Measurements from ENCODE around the gene ADAM12.

The ADAM12 gene

DNA sequence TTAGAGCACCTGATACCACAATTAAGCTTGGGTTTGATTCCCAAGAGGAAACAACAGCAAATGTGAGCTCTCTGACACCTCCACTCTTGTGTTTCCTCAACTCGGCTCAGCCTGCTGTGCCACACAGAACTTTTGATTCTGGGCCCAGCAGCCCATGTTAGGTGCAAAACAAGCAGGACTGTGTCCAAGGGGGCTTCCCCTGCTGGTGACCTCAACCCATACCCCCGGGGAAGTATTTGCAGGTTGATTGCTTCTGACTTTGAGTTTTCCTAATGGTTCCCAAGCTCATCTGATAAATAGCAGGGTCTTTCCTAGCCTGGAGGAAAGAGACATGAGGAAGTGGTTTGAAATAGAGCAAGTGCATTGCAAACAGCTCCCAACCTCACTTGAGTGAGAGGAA, 43.5 kb upstream of the ADAM12 start:
- H3K4me3 ChIP-seq (ENCODE audit: control insufficient read depth, low read depth, low read length): no peak overlapping the region
- no peak for DNase-seq (ENCODE audit: low read depth)
- TF ChIP-seq, protein P1, sequence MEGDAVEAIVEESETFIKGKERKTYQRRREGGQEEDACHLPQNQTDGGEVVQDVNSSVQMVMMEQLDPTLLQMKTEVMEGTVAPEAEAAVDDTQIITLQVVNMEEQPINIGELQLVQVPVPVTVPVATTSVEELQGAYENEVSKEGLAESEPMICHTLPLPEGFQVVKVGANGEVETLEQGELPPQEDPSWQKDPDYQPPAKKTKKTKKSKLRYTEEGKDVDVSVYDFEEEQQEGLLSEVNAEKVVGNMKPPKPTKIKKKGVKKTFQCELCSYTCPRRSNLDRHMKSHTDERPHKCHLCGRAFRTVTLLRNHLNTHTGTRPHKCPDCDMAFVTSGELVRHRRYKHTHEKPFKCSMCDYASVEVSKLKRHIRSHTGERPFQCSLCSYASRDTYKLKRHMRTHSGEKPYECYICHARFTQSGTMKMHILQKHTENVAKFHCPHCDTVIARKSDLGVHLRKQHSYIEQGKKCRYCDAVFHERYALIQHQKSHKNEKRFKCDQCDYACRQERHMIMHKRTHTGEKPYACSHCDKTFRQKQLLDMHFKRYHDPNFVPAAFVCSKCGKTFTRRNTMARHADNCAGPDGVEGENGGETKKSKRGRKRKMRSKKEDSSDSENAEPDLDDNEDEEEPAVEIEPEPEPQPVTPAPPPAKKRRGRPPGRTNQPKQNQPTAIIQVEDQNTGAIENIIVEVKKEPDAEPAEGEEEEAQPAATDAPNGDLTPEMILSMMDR (IDR thresholded peaks at IDR 0.05; ENCODE audit: control insufficient read depth, insufficient read depth, low read depth, low read length, missing control alignments): no peak

DNA sequence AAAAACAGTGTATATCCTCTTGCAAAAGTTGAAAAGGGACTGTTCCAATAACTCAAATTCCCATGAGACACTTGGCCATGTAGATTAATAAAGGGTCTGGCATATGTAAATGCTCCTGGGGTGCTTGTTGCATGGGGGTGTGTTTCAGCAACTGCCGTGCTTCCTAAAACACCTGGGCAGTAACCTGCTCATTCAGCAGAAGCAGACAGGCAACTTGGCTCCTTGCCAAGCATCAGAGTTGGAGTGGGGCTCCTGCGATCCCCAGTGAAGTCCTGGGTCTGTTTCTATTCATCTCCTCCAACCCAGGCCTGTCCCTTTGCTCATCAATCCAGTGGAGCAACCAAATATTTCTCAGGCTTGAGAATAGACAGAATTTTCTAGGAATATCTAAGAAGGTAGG, 42.2 kb upstream of the ADAM12 start:
- no peak overlapping the region for H3K4me3 ChIP-seq (ENCODE audit: control insufficient read depth, low read depth, low read length)
- TF ChIP-seq, protein P1 (IDR thresholded peaks at IDR 0.05; ENCODE audit: control insufficient read depth, insufficient read depth, low read depth, low read length, missing control alignments): no peak
- no peak for DNase-seq (ENCODE audit: low read depth)

DNA sequence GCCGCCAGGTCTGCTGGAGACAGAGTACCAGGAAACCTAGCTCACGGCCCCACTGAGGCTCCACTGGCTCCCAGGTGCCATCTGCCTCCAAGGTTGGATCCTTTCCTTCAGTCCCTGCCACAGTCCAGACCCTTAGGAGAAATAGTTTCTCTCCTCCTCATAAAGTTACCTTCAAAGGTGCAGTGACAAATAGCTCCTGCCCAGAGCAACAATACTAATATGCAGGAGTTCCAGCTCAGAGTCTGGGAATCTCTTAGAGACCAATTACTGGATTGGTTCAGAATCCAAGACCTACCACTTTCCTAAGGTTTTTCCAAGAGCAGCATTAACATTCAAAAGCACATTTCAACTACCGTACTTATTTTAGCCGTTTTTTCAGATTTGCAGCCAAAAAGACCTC, 41.0 kb upstream of the ADAM12 start:
- TF ChIP-seq, protein P1 (IDR thresholded peaks at IDR 0.05; ENCODE audit: control insufficient read depth, insufficient read depth, low read depth, low read length, missing control alignments): no peak
- no peak overlapping the region for H3K4me3 ChIP-seq (ENCODE audit: control insufficient read depth, low read depth, low read length)
- no peak for DNase-seq (ENCODE audit: low read depth)

DNA sequence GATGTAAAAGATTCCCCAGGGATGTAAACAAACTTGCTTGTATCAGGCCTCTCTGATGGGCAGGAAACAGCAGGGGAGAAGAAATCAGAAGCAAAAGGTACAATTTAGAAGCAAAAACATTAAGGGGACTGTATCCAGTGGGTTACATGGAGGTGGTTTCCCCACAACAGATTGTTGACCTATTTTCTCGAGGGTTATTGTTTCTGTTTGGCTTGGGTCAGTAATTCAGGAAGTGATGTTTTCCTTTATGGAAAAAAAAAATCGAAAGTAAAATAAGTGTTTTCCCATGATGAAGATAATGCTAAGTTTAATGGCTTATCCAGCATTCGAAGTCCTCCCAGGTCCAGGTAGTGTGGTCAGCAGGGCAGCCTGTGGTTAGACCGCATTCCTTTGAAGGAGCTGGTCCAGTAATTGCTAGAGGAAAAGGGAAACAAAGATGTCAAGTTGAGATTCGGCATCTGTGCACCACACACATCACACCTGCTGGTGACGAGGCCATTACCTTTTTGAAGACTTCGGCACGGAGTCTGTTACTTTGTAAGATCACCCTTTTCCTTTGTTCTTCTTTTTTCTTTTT, 37.3 kb upstream of the ADAM12 start:
- no peak overlapping the region for H3K4me3 ChIP-seq (ENCODE audit: control insufficient read depth, low read depth, low read length)
- no peak for DNase-seq (ENCODE audit: low read depth)
- TF ChIP-seq, protein P1 (IDR thresholded peaks at IDR 0.05; ENCODE audit: control insufficient read depth, insufficient read depth, low read depth, low read length, missing control alignments): no peak

DNA sequence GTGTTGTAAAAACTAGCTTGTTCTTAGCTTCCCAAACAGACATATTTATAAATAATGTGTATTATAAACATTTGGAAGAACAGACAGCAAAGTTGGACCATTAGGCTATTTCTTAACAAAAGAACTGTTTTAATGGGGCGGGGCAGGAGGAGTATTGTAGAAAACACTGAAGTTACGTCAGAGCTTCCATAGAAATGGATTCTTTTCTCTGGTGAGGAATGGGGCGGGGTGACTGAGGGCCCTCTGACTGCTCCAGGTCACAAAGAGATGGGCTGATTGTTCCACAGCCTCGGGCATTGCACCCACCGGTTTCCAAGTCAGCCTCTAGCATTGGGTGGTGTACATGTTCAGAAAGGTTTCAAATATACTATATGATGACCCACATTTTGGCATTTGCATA, 36.8 kb upstream of the ADAM12 start:
- no peak for DNase-seq (ENCODE audit: low read depth)
- no peak overlapping the region for H3K4me3 ChIP-seq (ENCODE audit: control insufficient read depth, low read depth, low read length)
- TF ChIP-seq, protein P1 (IDR thresholded peaks at IDR 0.05; ENCODE audit: control insufficient read depth, insufficient read depth, low read depth, low read length, missing control alignments): no peak

DNA sequence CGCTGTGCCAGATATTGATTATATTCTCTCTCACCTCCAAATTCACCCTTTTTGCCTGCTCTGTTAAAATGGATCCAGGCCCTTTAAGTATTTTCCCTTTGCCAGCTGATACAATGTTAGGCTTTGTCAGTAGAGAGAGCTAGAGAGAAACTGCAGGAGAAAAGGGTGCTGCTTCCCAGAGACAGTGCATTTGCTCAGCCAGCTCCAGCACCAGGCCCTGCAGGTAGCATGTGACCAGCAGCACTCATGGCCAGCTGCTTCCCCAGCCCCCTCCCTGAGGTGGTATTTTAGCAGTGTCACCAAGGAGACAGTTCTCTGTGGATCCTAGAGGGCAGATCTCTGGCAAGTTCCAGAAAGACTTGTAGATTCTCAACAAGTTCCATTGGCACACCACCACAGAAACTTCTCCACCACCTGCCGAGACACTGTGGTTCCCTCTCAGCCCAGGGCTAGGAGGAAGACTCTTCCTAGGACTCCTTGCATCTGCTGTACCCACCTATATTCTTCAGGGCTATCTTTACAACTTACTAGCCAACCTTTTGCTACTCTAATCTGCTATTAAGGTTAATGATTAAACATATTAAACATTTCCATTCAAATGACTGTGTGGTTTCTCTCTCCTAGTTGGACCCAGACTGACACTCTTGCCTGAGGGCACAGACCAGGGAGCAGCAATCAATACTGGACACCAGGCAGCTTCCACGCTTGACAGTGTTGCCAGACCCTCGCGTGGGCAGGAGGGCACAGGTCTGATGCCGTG, 35.6 kb upstream of the ADAM12 start:
- TF ChIP-seq, protein P1 (IDR thresholded peaks at IDR 0.05; ENCODE audit: control insufficient read depth, insufficient read depth, low read depth, low read length, missing control alignments): no peak
- DNase-seq (ENCODE audit: low read depth): no peak
- no peak overlapping the region for H3K4me3 ChIP-seq (ENCODE audit: control insufficient read depth, low read depth, low read length)
